ENCODE measurements around the gene TCF3.

TCF3 gene

DNA sequence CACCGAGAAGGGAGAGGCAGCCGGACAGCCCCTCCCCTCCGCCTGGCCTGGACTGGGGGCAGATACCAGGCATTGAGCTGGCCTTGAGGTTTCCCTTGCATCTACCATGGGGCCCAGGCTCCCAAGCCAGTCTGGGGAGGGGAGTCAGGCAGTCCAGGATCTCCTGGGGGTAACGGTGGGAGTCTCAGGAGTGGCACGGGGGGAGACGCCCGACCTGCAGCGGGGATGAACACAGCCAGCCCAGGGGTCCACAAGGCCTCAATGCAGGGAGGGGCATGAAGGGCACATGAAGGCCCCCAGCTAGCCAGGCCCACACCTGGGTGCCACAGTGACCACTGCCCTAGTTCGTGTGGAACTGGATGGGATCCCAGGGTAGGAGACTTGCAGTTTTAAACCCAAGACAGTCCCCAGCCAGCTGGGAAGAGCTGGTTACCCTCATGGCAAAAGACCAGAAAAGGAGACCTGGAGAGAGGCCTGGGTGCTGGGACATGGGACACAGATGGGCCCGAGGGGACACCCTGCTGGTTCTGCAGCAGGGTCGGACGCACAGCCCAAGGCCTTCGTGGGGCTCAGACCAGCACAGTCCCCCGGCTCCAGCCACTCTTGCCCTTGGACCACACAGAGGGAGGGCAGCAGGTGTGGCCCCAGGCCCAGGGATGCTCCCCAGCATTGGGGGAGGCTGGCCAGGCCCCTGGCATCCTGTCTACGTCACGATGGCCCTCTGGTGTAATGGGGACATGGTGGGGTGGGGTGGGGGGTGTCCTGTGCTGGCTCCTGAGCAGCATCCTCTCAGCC lies 42.5 kb downstream of the TCF3 start:
- DNase-seq (ENCODE audit: low read depth in 2 of 2), result no peak

DNA sequence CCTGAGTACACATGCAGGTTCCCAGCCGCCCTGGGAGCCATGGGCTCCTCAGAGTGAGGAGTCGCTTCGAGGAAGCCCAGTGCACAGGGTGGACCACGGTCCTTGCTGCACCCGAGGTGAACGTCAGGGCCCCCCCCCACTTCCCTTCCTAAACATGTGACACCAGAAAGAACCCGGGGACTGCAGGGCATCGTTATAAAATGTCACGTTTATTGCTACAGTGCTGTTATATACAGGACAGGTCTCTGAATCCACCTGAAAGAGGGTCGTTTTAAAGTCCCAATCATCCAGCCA lies 43.4 kb downstream of the TCF3 start:
- no peak for DNase-seq (ENCODE audit: low read depth in 2 of 2)

DNA sequence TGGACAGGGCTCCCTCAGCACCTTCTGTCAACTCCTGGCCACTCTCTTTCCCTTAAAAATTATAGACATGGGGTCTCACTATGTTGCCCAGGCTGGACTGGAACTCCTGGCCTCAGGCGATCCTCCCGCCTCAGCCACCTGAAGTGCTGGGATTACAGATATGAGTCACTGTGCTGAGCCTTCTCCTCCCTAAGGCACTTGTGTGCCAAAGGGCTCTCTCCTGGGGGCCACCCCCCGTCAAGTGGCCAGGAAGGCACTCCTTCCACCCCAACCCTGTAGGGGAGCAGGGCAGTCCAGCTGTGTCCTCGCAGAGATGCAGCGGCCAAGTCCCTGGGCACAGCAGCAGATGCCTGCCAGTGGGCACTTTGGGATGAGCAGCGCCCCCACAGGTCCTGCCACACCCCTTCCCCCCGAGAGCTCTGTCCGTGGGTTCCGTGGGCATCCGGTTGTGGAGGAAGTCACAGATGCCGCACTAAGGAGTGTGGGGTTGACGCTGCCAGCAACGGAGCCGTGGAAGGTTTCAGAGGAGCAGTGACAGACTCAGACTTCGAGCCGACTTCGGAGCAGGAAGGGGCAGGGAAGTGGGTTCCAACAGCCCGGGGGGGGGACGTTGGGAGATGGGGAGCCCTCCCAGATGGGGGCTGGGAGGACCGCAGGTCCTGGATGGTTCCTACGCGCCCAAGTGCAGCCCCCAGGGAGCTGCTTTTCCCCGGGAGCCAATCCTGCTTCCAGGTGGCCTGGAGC lies 43.9 kb downstream of the TCF3 start:
- no peak for DNase-seq (ENCODE audit: low read depth in 2 of 2)

DNA sequence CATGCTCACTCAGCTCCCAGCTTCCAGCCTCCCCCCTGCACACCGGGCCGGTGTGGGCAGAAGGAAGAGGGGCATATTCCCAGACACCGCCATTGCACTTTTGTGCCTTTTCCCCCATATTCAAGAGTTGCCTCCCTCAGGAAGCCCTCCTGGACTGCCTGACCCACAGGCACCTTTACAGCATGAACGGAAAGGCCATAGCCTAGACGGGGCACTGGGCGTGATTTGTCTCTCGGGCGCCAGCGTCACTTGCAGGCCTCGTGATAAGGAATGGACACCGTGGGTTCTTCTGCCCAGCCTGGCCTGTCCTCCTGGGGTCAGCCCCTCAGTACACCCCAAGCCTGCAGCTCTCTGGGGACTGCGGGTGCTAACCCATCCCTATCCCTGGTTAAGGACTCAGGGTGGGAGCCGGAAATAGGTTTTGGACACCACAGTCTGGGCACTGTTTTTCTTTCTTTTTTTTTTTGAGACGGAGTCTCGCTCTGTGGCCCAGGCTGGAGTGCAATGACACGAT lies 46.2 kb downstream of the TCF3 start:
- no peak for DNase-seq (ENCODE audit: low read depth in 2 of 2)

DNA sequence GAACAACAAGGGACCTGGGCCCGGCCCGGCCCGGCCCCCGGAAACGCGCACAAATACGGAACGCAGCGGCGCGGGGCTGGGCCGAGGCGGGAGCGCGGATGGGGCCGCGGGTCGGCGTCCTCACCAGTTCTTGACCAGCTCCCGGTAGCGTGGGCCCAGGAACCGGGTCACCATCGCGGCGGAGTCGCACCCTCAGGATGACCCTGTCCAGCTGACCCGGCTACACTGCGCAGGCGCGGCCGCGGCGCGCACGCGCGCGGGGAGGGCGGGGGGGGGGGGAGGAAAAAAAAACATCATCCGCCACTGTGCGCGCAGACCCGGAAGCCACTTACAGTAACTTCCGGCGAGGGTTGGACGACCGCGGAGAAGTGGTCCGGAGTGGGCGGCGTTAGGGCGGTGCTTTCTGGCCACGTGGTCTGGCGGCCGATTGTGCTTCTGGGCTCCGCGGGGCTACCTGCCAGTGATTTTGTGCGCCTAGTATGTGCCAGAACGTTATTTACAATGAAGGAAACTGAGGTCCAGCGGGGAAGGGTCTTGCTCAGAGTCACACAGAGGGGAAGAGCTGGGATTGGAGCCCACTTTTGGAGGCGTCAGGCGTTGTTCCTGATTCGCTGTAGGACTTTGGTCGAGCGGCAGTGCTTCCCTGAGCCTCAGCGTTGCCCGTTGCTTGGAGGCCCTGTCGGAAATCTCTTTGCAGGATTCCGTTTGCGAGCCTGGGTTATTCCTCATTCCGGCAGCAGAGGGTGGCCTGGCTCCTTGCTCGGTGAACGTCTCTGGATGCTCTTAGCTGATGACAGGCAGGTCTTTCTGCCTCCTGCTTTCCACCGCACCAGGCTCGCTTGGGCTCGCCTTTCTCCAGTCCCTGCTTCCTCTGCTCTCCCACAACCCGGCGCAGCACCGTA lies 46.9 kb downstream of the TCF3 start, which contains the start of gene UQCR11:
UQCR11 (minus strand) TSS at position 227 of the 902 bp plus-strand sequence; CDS start at position 174, 53 bp downstream.
- peak; percentile 85 to 90 for DNase-seq (ENCODE audit: low read depth in 2 of 2)

DNA sequence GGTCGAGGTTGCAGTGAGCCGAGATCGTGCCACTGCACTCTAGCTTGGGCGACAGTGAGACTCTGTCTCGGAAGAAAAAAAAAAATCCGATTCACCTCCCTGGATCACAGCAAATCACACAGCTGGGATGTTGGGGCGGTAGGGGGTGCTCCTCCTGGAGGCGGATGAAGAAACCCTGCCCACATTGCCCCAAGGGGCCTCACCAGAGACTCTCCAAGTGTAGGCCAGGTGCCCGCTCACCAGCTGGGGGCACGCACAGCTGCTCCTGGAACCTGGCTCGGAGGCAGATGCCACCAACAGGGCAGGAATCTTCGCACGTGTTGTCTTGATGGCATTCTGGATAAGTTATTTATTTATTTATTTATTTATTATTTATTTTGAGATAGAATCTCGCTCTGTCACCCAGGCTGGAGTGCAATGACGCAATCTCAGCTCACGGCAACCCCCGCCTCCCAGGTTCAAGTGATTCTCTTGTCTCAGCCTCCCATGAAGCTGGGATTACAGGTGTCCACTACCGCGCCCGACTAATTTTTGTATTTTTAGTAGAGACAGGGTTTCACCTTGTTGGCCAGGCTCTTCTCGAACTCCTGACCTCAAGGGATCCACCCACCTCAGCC lies 50.2 kb downstream of the TCF3 start:
- DNase-seq (ENCODE audit: low read depth in 2 of 2), result no peak

DNA sequence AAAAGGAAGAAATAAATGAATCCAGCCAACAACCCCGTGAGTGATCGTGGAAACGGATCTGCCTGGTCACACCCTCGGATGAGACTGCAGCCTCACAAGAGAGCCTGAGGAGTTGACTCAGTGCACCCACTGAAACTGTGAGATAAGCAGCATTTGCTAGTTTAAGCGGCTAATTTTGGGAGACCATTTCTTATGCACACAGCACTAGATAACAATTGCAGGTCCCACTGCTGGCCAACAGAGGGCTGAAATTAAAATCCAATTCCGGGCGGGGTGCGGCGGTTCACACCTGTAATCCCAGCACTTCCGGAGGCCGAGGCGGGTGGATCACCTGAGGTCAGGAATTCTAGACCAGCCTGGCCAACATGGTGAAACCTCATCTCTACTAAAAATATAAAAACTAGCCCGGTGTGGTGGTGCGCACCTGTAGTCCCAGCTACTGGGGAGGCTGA lies 50.8 kb downstream of the TCF3 start:
- no peak for DNase-seq (ENCODE audit: low read depth in 2 of 2)

DNA sequence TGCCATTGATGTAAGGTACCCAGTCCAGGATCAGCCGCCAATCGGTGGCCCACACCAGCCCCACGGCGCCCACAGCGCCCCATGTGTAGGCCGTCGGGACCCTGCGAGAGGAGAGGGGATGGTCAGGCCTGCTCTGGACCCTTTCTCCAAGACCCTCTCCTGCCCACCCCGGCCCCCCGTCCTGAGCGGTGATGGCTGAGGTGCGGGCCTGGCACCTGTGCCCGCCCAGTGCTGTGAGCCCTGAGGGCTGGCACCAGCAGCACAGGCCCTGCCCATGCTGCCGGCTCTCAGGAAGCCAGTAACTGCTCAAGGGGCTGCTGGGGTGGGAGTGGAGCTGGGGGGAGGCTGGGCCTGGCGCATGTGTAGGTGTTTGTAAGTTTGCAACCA lies 53.0 kb downstream of the TCF3 start:
- no peak for DNase-seq (ENCODE audit: low read depth in 2 of 2)

DNA sequence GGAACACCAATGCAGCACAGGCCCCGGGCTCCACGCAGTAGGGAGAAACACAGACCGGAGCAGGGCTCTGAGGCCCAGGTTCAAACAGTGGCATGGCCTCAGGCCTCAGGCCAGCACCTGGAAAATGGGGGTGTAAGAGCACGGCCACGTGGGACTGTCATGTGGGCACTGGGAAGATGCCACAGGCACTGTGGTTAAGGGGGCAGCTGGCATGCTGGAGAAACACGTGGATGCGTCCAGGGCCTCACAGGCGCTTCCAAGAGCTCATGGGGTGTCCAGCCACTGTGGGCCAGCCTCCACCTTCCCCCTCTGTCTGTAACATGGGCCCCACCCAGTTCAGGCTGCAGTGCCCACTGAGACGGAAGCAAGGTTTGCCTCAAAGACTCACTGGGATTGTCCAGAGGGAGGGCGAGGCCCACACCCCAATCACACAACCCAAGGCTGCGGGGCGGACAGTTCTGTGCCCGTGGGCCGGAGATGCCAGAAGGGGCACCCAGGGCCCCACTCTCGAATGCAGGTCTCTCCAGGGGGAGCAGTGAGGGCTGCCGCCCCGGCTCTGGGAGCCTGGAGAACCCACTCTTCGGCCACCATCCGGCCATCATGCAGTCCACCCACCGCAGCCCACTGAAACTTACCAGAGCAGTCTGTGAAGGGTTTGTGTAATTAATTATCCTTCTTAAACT lies 53.5 kb downstream of the TCF3 start:
- DNase-seq (ENCODE audit: low read depth in 2 of 2), result no peak

DNA sequence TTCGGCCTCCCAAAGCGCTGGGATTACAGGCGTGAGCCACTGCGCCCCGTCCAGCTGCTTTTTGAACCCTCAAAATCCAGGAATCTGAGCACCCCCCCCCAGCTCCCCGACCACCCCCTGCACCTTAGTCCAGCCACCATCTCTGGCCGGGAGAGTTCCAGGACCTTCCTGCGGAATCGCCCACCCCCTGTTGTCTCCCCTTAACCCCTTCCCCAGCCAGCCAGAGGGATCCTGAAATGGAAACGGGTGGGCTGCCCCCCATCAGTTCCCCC lies 59.0 kb downstream of the TCF3 start:
- DNase-seq (ENCODE audit: low read depth in 2 of 2), result no peak

DNA sequence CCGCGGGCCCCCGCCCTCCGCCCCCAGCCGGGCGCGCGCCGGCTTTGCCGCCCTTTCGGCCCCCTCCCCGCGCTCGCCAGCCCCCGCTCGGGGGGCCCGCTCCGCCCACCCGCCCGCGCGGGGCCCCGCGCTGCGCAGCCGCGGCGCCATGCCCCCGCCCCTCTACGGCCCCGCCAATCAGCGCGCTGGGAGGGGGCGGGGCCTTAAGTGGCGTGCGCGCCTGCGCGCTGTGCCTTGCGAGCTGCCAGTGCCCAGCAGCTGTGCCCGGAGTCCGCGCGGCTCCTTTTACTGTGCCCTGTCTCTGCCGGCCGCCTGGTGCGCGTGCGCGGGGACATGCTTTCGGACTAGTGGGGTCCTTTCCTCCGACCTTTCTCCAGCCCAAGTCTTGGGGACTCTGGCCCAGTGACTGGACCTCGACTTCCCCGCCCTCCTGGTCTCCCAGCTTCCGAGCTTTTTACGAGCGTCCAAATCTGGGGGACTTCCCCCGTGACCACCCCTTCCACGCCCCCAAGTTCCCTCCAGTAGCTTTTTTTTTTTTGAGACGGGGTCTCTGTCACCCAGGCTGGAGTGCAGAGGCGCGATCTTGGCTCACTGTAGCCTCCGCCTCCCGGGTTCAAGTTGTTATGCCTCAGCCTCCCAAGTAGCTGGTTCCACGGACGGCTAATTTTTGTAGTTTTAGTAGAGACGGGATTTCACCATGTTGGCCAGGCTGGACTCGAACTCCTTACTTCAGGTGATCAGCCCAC lies 59.5 kb downstream of the TCF3 start, which contains the start of gene MBD3:
MBD3 (minus strand) TSS at position 111 of the 746 bp plus-strand sequence. CDS start 234 bp downstream, outside the sequence.
- peak; percentile 81 for DNase-seq (ENCODE audit: low read depth in 2 of 2)

DNA sequence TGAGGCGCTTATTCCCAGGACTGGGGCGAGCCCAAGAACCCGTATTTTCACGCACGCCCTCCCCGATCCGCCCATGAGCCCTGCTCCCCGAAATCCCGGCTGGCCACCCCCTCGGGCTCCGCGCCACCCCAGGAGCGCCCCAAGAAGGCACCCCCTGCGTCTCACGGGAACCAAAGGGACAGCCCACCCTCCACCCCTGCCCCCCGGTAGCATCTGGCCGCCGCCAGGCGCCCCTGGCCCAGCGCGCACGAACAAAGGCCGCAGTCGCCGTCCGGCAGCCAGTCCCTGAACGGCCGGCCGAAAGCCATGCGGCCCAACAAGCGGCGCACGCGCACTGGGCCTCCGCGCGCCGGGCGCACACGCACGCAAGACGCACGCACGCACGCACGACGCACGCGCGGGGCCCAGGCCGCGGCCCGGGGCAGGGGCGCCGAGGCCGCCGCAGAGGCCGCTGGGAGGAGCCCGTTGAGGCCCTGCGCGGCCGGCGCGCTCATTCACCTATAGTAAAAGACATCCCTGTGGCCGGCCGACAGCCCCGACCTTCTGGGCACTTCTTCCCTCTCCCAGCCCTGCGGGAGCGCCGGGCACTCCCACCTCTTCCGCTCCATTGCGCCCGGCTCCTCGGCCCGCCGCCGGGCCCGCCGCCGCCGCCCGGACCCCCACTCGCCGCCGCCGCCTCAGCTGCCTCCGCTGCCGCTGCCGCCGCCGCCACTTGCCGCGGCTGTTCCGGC lies 60.2 kb downstream of the TCF3 start:
- peak; percentile 69 to 71 for DNase-seq (ENCODE audit: low read depth in 2 of 2)

DNA sequence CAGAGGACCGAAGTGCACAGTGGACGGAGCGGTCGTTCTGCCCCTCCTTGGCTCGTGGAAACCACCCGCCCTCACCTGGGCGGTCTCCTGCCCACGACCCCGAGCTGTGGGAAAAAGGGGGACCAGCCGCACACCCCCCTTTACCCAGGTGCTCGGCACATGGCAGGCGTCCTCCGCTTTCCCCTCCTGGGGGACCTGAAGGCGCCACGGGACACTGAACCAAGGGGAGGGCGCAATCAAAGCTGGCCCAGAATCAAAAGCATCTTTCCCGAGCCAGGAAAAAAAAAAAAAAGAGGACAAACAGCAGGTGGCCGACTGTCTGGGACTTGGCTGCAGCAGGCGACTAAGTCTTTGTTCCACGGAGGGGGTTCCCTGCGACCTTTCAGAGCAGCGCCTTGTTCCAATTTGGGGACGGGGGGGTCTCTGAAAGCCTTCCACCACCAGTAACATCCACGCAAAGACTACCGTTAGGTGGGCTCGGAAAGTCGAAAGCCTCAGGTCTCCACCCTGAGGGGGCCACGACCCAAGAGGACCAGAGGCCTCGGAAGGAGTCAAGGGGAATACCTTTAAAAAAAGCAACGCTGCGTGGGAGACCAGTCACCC lies 60.9 kb downstream of the TCF3 start:
- no peak for DNase-seq (ENCODE audit: low read depth in 2 of 2)

DNA sequence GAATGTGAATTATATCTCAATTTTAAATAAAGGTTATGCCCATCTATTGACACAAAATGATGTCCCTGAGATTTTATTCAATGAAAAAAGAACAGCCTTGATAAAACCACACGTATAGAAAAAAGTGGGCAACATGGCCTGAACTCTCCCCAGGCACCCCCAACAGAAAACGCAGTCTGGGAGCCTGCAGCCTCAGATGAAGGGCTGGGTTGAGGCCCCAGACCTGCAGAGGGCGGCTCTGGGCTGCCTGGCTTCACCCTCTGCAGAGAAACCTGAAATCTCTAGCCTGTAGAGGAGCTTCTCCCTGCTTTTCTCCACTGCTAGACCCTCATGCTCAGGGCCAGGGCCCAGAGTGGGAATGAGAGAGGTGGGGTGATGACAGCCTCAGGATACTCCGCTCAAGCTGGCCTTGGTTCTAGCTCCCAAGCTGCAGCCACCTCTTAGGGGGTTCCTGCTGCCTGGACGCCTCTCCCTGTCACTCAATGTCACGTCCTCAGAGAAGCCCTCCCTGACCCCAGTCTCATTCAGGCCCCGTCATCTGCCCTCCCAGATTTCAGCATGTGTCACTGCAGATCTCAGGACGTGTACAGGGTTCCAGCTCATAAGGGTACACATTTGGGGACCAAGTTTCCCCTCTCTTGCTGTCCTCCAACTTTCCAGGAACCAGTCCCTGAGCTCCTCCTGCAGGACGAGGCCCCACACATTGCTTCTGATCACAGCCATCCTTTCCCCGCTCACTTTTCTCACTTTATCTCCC lies 61.6 kb downstream of the TCF3 start:
- no peak for DNase-seq (ENCODE audit: low read depth in 2 of 2)

DNA sequence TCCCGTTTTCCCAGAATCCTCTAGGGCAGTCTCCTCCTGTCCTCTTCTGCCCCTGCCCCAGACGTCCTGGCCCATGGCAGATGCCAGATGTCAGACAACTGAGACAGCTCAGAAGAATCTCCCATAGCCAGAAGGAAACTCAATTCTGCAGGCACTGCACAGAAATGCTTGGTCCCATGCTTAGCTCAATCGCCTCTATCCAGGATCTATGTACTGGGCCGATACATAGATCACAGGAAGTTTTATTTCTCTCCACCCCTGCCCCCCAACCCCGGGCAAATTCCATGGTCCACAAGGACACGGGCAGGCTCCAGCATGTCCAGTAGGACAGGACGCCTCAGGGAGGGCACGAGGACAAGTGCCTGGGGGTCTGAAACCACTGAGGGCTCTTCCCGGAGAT lies 64.5 kb downstream of the TCF3 start:
- no peak for DNase-seq (ENCODE audit: low read depth in 2 of 2)

DNA sequence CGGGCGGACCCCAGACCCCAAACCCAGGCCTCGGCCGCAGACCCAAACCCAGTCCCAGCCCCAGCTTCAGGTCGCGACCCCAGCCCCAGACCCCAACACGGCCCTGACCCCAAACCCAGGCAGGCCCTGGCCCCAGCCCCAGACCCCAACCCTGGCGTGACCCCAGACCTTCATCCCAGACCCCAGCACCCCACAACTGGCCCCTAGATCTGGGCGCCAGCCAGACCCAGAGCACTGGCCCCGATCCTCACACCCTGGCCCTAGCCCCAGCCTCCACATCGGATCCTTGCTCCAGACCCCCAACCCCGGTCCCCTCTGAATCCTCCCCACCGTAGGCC lies 67.2 kb downstream of the TCF3 start:
- DNase-seq (ENCODE audit: low read depth in 2 of 2), result no peak

DNA sequence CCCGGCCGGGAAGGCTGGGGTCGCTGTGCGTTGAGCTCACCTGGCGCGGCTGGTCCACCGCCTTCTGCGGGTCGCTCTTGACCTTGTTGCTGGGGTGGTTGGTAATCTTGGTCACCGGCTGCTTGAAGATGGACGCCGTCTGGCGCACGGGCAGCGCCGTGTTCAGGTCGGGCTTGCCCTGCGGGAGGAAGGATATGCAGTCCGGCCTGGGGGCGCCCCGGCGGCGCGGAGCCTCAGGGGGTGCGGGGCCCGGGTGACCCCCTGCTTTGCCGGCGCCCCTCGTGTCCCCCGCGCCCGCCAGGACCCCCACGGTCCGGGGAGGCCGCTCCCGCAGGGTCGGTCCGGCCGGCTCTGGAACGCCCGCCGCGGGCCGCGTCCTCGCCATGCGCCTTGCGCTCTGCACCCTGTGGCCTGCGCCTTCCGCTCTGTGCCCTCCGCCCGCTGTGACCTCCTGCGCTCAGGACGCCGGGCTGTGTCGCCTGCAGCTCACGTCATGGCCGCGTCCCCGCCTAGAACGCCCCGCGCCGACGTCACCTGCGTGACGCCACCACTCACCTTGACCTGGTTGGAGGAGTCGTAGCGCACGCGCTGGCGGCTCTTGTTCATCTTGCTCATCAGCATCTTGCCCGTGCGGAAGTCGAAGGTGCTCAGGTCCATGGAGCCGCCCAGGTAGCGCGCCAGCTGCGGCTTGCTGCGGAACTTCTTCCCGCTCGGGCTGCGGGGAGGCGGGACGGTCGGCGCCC lies 67.7 kb downstream of the TCF3 start:
- DNase-seq (ENCODE audit: low read depth in 2 of 2), result no peak

DNA sequence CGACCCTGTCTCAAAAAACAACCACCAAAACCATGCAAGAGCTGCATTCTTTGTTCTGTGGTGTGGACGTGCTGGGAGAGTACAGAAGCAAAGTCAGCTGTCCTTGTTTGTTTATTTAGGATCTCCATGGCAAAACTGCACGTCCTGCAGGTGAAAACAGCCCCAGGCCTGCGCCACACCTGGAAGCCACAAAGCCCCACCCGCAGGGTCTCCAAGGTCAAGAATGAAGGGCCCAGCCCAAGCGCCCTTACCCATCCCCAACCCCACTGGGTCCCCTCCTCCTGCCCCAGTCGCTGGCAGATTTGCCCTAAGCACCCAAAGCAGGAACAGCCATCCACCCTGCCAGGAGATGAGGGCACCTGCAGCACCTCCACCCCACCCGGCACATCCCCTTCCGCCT lies 70.2 kb downstream of the TCF3 start:
- no peak for DNase-seq (ENCODE audit: low read depth in 2 of 2)
